Dermis microvascular lymphatic vessel endothelial cell (primary cell): ENCODE data around the gene ZNF219. TPM values are rescaled to one million over a fixed set of nuclear protein-coding genes. Genes with fewer than 3 reads are reported as not detected.

ENCODE experiments used
- DNase-seq, 2 donors: peaks; one replicate each; pipeline versions ENCODE4 v3.0.0 to v3.0.0-alpha.2; 2010; ENCODE audit warnings: low read depth in 2 of 2
- total RNA-seq: library from RNA; depleted of rRNA; stranded (reverse); fragments of >200 nt; gene quantifications from 2 replicates; pipeline ENCODE4 v1.2.1, GENCODE V29; 2014

Gene ZNF219
- total RNA-seq, 1 donor from 2014 or later = 2.6 TPM

DNA sequence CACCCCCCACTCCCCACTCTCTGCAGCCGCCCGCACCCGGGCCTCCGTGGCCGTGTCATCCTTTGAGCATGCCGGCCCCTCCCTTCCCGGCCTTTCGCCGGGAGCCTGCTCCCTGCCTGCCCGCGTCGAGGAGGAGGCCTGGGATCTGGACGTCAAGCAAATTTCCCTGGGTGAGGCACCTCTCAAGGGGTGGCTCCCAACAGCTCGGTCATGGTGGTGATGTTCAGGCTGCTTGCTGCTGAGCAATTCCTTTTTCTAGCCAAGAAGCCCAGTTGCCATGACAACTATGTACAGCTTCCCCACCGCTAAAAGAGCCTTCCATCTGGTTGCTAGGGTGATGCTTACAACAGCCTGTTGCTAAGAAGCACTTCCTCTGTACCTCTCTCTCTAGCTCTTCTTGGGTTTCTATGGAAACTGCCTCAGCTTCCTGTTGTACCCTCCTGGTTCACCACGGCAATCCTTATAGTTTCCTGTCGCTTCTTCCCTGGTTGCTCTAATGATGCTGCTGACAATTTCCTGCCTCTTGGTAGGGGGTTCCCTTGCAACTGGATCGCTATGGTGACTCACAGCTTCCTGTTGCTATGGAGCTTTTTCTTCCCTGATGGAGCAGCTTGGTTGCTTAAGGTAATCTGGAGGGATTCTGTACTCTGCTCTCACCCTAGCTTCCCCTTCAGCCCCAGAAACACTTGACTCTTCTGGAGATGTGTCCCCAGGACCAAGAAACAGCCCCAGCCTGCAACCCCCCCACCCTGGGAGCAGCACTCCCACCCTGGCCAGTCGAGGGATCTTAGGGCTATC lies 11.0 kb downstream of the ZNF219 start:
- peak; percentile 85 to 91 for DNase-seq

DNA sequence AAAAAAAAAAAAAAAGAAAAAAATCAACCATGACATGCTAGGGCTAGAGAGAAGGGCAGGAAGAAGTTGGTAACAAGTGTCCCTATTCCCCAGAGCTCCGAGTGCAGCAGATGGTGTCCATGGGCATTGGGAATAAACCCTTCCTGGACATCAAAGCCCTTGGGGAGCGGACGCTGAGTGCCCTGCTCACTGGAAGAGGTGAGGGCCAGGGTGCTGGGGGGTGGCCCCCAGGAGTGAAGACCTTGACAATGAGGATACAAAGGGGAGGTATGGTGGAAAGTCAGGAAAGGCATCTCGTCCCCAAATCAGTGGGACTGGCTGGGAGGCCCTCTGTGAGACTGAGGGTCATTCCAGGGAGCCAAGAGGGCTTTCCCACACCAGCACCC lies 11.6 kb downstream of the ZNF219 start:
- no peak for DNase-seq

DNA sequence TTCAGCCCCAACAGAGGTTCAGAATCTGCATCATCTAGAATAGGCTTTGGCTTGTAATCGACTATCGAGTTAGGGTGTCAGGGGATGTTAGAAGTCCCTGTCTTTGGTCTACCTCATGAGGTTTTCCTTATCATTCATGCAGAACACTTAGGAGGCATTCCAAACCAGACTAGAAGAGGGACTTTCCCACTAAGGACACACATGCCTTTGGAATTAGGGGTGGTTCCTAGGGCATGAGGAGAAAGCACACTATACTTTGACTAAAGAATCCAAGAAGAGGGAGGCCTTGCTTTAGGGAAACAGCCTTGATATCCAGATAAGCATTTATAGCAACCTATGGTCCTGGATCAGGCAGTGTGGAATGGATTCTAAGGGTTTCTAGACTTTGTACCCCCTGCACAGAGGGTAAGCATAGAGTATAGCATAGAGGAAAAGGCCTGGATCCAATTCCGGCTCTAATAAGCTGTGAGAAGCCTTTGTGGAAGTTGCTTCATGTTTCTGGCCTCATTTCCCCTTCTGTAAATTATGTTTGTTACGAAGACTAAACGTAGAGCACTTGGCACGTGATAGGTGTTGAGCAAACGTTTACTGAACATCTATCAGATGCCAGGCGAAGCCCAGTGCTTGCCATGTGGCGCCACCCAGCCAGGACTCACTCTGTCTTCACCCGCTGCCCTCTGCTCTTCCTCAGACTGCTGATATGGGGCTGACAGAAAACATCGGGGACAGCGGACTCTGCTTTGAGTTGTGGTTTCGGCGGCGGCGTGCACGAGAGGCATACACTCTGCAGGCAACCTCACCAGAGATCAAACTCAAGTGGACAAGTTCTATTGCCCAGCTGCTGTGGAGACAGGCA lies 13.2 kb downstream of the ZNF219 start:
- no peak for DNase-seq

DNA sequence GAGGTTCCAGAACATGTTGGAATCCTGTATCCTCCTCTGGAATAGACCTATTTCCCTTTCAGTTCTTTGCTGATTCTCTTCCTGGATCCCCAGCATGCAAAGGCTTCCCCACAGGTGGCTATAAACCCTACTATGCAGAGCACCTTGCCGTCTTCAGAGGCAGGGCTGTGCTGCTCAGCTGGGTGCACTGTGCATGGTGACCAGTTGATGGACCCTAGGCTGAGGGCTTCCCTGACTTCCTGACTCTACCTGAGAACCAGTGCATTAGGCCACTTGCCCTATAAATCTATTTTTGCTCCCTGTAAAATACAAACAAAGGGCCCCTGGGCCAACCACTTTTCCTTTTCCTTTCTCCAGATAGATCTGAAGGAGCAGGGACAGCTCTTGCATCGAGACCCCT lies 14.1 kb downstream of the ZNF219 start:
- DNase-seq = no peak

DNA sequence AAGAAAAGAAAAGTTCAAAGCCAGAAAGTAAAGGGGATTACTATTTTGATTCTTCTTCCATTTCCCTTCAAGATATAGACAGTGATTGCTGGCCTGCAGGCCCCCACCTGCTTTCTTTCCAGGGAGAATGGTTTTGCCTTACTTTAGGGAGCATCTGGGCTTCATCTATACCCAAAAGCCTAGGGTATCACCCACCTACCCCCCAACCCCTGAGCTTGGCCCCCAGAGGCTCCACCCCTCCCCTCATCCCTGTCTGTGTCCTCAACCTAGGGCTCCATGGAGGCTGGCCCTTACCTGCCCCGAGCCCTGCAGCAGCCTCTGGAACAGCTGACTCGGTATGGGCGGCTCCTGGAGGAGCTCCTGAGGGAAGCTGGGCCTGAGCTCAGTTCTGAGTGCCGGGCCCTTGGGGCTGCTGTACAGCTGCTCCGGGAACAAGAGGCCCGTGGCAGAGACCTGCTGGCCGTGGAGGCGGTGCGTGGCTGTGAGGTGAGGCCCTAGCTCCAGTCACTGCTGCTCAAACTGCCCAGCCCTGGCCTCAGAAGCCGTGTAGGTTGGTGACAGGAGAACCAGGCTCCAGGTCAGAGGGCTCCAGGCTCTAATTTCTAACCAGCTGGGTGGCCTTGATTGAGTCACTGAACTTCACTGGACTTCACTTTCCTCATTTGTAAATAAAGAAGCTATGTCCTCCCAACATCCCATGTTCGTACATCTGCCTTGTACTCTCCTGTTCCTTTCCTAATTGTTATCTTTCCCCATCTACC lies 14.7 kb downstream of the ZNF219 start:
- no peak for DNase-seq

DNA sequence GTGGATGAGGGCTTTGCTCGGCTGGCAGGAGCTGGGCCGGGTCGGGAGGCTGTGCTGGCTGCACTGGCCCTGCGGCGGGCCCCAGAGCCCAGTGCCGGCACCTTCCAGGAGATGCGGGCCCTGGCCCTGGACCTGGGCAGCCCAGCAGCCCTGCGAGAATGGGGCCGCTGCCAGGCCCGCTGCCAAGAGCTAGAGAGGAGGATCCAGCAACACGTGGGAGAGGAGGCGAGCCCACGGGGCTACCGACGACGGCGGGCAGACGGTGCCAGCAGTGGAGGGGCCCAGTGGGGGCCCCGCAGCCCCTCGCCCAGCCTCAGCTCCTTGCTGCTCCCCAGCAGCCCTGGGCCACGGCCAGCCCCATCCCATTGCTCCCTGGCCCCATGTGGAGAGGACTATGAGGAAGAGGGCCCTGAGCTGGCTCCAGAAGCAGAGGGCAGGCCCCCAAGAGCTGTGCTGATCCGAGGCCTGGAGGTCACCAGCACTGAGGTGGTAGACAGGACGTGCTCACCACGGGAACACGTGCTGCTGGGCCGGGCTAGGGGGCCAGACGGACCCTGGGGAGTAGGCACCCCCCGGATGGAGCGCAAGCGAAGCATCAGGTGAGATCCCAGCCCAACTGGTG lies 16.8 kb downstream of the ZNF219 start:
- DNase-seq = no peak

DNA sequence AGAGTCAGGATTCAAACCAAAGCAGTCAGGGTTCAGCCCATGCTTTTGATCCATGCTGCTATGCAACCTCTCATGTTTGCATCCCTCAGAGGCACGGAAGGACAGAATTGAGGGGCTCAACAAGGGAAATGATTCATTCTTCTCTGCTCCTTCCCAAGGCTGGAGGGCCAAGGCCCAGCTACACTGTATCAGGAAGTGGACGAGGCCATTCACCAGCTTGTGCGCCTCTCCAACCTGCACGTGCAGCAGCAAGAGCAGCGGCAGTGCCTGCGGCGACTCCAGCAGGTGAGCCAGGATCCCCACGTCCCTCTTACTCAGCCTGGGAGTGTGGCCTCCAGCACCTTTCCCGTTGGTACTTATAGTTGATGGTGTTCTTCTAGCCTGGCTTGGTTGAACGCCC lies 19.7 kb downstream of the ZNF219 start:
- no peak for DNase-seq

DNA sequence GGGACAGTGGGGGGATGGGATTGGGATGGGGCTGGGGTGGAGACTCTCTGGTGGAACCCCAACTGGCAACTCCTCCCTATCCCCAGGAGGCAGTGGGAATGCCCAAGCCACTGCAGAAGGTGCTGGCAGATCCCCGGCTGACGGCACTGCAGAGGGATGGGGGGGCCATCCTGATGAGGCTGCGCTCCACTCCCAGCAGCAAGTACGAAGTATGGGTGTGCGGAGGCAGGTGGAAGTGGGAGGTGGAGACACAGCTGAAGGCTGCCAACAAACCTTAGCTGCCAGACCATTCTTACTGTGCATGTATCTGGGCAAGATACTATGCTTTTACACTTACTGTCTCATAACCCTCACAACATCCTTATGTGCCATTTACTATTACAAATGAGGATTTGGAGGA lies 20.2 kb downstream of the ZNF219 start:
- no peak for DNase-seq

DNA sequence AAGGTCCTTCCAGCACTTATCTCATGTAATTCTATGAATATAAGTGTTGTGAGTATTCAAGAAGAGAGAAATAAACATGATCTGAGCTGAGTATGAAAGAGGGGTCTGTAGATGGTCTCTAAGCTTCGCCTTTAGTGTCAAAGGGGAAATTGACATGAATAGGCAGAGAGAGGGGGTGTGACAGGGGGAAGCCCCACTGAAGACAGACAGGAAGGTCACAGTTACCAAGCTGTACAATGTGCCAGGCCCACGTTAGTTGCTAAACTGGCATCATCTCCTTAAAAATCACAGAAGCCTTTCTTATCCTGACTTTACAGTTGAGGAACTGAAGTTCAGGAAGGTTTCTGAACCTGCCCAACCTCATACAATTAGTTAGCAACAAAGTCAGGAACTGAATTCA lies 20.8 kb downstream of the ZNF219 start:
- no peak for DNase-seq

DNA sequence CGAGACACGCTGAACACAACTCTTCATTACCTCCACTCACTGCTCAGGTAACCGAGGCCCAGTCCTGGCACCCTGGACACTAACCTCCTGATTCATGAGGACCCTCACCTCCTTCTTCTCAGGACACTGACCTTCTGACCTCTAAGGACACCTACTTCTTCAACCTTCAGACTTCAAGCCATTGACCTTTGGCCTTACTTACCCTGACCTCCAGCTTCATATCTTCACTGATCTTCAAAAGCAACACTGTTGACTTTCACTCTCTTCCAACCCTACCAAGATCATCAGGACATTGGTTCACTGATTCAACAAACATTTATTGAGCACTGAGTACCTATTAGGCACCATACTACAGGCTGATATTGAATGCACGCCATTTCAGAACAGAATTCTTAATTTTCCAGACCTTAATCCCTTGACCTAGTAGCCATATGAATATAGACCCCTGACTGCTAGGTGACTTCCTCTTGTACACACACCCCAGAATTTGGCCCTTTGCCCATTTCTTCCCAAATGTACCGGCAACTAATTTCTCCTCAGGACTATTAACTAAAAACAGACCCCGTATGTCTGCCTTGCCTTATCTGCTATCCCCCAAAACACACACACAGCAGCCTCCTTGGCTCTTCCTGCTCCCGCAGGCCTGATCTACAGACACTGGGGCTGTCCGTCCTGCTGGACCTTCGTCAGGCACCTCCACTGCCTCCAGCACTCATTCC lies 22.6 kb downstream of the ZNF219 start:
- DNase-seq = no peak

DNA sequence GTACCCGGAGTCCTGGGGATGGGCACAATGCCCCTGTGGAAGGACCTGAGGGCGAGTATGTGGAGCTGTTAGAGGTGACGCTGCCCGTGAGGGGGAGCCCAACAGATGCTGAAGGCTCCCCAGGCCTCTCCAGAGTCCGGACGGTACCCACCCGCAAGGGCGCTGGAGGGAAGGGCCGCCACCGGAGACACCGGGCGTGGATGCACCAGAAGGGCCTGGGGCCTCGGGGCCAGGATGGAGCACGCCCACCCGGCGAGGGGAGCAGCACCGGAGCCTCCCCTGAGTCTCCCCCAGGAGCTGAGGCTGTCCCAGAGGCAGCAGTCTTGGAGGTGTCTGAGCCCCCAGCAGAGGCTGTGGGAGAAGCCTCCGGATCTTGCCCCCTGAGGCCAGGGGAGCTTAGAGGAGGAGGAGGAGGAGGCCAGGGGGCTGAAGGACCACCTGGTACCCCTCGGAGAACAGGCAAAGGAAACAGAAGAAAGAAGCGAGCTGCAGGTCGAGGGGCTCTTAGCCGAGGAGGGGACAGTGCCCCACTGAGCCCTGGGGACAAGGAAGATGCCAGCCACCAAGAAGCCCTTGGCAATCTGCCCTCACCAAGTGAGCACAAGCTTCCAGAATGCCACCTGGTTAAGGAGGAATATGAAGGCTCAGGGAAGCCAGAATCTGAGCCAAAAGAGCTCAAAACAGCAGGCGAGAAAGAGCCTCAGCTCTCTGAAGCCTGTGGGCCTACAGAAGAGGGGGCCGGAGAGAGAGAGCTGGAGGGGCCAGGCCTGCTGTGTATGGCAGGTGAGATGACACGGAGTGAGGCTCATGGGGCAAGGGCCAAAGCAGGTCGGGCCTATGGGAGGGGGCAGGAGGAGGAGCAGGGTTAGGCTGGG lies 23.8 kb downstream of the ZNF219 start:
- DNase-seq = no peak

DNA sequence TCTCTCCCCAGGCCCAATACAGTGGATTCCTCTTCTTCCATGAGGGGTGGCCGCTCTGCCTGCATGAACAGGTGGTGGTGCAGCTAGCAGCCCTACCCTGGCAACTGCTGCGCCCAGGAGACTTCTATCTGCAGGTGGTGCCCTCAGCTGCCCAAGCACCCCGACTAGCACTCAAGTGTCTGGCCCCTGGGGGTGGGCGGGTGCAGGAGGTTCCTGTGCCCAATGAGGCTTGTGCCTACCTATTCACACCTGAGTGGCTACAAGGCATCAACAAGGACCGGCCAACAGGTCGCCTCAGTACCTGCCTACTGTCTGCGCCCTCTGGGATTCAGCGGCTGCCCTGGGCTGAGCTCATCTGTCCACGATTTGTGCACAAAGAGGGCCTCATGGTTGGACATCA lies 24.5 kb downstream of the ZNF219 start:
- DNase-seq = no peak

DNA sequence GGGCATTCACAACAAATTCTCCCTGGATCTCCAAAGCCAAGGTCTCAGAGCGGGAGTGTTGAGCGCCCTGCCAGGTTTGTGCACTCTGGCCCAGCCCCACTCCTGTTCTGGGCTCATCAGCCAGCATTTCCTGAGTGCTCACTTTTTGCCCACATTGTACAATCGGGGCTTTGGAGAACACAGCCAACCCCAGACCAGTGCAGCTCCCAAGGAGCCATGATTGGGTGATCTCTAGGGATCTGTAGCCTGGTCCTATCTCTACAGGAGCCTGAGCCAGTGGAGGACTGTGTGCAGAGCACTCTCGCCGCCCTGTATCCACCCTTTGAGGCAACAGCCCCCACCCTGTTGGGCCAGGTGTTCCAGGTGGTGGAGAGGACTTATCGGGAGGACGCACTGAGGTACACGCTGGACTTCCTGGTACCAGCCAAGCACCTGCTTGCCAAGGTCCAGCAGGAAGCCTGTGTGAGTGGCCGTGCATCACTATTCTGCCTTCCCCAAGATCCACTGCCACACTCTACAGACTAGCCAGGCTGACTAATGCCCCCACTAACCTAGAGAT lies 25.6 kb downstream of the ZNF219 start:
- DNase-seq = no peak

DNA sequence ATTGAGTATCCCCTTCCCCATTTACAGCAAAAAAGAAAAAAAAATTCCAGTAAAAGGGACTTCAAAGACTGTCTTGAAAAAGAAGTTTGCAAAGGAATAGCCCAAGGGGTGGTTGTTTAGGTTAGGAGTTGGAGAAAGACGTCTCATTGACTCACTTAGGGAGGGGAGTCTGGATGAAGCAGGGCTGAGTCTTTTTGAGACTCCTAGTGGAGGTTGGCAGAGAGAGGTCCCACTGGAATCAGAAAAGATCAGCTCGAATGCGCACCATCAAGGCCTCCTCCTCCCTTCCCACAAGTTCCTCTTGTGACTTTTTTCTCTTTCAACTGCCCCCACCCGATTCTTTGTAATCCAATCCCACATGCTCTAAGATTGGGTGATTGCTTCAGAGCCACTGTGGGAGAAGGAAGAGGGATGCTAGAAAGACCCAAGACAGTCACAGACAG lies 26.4 kb downstream of the ZNF219 start:
- no peak for DNase-seq

DNA sequence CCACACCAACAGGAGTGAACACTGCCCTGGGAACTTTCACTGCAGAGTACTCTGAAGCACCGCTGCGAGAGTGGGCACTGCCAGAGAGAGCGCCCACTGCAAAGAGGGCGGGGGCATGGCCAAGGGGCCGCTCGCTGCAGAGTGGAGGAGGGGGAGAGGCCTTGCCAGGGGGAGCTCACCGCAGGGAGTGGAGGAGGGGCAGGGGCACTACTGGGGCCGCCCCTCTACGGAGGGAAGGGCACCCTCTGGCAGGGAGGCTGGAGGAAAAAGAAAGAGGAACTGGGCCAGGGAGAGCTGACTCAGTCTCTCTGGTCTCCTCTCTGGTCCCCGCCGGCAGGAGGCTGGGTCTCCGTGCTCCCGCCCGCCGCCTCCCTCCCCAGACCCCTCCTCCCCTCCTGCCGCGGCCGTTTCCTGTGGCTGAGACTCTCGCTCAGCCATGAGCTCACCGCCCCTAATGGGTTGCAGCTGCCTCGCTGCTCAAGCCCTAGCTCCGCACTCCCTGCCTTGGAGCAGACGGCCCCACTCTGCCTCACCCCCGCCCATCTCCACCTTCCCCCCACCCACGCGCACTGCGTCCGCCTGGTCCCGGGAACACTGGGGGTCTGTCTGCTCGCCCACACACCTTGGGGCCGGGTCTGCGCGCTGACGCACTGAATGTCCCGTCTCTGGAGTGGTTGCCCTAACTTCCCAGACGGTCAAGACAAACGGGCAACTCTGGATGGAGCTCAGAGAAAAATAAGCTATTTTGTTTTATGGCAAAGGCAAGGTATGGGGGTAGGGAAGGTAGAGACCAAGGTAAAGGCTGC lies 27.0 kb downstream of the ZNF219 start:
- peak in 1 of 2 donors; percentile 70 for DNase-seq

DNA sequence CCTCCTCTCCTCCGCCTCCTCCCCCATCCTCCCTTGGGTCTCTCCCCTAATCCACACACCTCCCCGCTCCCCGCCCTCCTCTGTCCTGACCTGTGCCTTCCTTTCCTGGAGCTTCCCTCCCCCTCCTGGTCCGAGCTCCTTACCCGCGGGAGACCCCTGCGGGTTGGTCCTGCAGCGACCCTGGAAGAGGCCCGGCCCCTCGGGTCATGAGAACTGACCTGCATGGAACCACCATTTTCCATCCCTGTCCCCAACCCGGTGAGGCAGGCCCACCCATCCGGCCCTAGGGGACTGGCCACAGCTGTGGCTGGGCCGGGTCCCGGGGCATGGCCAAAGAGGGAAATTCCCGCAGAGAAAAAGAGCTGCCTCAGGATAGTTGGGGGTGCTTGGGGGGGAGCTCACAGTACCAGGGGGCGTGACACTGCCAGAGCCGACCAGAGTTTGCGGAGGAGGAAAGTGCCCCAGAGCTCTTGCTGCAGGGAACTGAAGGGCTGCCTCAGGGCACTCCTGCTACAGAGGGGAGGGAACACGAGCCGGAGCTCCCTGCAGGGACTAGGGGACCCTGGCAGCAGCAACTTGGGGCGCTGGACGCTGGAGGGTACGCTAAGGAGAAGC lies 27.7 kb downstream of the ZNF219 start:
- peak in 1 of 2 donors; percentile 10 for DNase-seq

DNA sequence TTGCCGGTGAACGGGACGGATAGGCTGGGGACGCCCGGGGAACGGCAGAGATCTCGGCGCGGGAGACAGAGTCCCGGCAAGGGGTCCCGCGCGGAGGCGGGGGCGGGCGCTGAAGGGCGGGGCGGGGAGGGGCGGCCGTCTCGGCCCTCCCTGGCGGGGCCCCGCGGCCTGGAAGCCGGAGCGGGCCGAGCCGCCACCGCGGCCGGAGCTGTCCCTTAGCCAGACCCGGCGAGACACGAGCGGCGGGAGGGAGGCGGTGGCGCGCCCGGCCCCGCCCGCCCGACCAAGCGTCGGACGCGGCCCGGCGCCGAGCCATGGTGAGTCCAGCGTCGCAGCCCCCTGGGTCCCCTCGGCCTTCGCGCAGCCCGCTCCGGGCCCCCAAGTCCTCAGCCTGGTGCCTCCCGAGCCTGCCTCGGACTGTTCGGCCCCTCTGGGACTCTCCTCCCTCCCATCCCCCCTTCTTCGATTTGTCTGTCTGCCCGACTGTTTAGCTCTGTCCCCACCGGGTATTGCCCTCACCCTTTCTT lies 28.3 kb downstream of the ZNF219 start, which contains the start of gene ARHGEF40:
ARHGEF40 (plus strand) TSS at position 222 of the 527 bp plus-strand sequence; CDS start at position 315, 93 bp downstream.
- peak in 1 of 2 donors; percentile 35 for DNase-seq
